ENCODE results near the gene SFXN3.

The SFXN3 gene

DNA sequence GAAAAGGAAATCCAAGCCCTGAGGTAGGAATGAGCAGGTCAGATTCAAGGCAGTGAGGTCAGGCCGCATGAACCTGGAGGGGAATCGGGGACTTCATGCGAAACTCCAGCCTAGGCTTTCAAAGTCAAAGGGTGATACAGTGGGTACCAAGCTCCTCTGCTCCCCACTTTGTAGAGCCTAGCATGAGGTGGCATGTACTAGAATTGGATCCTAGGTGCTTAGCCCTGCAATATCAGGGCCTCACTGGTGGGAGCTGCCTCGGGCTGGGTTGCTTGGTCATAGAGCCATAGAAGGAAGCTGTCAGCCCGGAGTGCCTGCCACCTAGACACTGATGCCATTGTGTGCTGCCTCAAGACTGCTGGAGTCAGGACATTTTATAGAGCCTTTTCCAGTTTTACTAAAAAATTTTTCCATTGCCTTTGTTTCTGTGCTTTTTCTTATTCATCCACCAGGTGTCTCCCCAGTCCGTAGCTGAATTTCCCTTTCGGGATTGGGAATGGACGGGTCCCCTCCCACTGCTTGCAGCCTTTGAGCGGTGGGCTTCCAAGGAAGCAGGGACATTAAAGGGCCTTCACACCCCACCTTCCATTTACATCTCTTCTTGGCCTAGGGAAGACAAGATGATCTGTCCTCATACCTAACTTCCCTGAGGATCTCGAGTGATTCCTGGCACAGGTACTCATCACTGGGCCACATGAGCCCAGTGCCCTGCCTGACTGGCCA lies 36.9 kb upstream of the SFXN3 start:
- H3K9me3 ChIP-seq (ENCODE audit: low read length), result no peaks in the 10 kb centered on the region
- peaks cover 15% of the 10 kb centered on the region for H3K4me1 ChIP-seq (ENCODE audit: insufficient read depth, low read length)
- H3K27ac ChIP-seq (ENCODE audit: low read depth, low read length), result no peak overlapping the region
- no peaks in the 10 kb centered on the region for H3K27me3 ChIP-seq (ENCODE audit: control insufficient read depth in 1 of 2, insufficient read depth in 2 of 2, low read length in 2 of 2)
- H3K9ac ChIP-seq (ENCODE audit: low read length), result no peak overlapping the region
- no peak overlapping the region for H3K4me3 ChIP-seq (ENCODE audit: low read depth in 1 of 2, low read length in 2 of 2)
- H3K36me3 ChIP-seq (ENCODE audit: insufficient read depth, low read length), result peaks cover 31% of the 10 kb centered on the region

DNA sequence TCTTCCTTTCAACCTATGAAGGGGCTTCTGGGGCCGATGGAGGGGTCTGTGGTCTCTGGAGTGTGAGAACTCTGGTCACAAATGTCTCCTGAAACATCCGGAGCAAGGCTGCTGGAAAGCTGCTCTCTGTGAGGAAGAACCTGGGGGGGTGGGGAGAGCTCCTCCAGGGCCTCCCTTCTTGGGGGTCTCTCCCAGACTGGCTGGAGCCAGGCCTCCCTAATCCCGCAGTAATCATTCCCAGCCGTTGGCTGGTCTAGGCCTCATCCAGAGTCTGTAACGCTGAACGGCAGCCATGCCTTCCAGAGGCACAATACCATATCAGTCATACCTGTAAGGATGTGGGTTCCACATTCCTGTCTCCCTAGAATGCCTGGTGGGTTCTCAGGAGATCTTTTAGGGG lies 35.9 kb upstream of the SFXN3 start:
- no peaks in the 10 kb centered on the region for H3K9me3 ChIP-seq (ENCODE audit: low read length)
- no peaks in the 10 kb centered on the region for H3K27me3 ChIP-seq (ENCODE audit: control insufficient read depth in 1 of 2, insufficient read depth in 2 of 2, low read length in 2 of 2)
- peaks cover 23% of the 10 kb centered on the region for H3K36me3 ChIP-seq (ENCODE audit: insufficient read depth, low read length)
- H3K4me1 ChIP-seq (ENCODE audit: insufficient read depth, low read length), result peaks cover 10% of the 10 kb centered on the region
- H3K4me3 ChIP-seq (ENCODE audit: low read depth in 1 of 2, low read length in 2 of 2), result no peak overlapping the region
- no peak overlapping the region for H3K27ac ChIP-seq (ENCODE audit: low read depth, low read length)
- no peak overlapping the region for H3K9ac ChIP-seq (ENCODE audit: low read length)

GRCh38 chr10:100996678-100997359 lies 34.2 kb upstream of the SFXN3 start:
- Histone ChIP-seq H3K36me3 (ENCODE audit: insufficient read depth, low read length) (peaks cover 10% of the 10 kb centered on the region), H3K9me3 (ENCODE audit: low read length) (no peaks in the 10 kb centered on the region), H3K27me3 (ENCODE audit: control insufficient read depth in 1 of 2, insufficient read depth in 2 of 2, low read length in 2 of 2) (no peaks in the 10 kb centered on the region), H3K27ac (ENCODE audit: low read depth, low read length) (peak overlapping the region; percentile 98), H3K4me1 (ENCODE audit: insufficient read depth, low read length) (peaks cover 24% of the 10 kb centered on the region), H3K4me3 (ENCODE audit: low read depth in 1 of 2, low read length in 2 of 2) (peak overlapping the region; percentile 68 to 90), H3K9ac (ENCODE audit: low read length) (no peak overlapping the region)

DNA sequence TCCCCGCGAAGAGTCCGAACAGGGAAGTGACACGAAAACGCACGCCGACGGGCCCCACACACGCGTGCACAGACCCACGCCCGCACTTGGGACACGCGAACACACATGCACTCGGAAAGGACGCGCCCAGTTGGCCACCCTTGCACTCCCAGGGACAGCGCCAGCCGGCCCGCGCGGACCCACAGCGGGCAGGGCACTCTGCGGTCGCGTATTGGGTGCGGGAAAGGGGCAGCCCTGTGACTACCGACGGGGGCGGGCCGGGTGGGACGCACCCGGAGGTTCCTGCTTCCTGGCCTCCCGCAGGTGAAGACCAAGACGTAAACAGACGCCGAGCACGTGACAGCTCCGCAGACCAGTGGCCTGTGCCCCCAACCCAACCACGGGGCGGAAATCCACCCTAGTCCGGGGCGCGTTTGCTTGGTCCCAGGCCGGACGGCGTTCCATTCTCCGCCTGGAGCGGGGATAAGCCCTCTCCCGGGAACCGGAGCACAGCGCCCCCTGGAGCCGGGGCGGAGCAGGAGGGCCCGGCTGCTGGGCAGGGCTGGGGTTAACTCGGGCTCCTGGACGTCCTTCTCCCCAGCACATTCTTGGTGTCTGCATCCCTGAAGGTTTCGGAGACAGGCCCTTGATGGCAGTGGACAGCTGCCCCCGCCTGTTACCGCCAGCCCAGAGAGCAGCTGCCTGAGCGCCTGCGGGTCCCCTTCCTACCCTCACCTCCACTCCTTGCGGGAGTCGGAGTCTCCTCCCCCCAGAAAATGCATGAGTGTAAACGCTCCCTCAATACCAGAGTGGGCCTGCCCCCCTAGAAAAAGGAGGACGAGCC lies 33.5 kb upstream of the SFXN3 start:
- peak overlapping the region; percentile 98 for H3K27ac ChIP-seq (ENCODE audit: low read depth, low read length)
- H3K9me3 ChIP-seq (ENCODE audit: low read length), result no peaks in the 10 kb centered on the region
- H3K27me3 ChIP-seq (ENCODE audit: control insufficient read depth in 1 of 2, insufficient read depth in 2 of 2, low read length in 2 of 2), result no peaks in the 10 kb centered on the region
- H3K4me1 ChIP-seq (ENCODE audit: insufficient read depth, low read length), result peaks cover 31% of the 10 kb centered on the region
- peak overlapping the region; percentile 68 to 90 for H3K4me3 ChIP-seq (ENCODE audit: low read depth in 1 of 2, low read length in 2 of 2)
- peak overlapping the region; percentile 96 for H3K9ac ChIP-seq (ENCODE audit: low read length)
- peaks cover 10% of the 10 kb centered on the region for H3K36me3 ChIP-seq (ENCODE audit: insufficient read depth, low read length)

DNA sequence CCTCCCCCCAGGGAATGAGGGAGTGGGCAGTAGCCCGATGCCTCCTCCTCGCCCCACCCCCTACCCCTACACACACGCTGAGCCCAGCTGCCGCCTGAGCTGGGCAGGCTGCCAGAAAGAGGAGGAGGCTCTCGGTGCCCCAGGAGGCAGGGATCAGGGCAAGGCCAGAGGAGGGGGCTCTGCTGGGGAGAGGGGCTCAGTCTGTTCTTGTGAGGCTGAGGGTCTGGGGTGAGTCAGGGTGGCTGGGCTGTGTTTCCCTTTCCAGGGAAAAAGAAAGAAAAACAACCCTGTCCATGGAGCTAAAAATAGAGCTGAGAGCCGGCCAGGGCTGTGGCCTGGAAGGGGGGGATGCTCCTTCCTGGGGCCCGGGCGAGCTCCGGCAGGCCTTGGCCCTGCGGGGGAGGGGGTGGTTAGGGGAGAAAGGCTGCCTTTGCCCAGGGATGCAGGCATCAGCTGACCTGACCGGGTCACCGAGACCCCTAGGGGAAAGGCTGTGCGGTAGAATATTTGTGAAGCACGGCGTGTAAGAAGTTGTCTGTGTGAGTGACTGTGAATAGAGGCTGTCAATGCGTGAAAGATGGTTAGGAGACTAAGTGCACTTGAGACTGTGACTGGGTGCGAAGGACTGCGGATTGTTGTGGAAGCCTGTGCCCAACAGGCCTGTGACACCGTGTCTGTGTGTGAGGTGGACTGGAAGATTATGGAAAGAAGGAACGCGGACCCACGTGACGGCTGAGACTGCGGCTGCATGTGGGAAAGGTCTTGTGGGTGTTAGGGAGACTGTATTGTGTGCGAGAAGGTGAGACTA lies 32.6 kb upstream of the SFXN3 start:
- Histone ChIP-seq H3K27me3 (ENCODE audit: control insufficient read depth in 1 of 2, insufficient read depth in 2 of 2, low read length in 2 of 2) (no peaks in the 10 kb centered on the region), H3K4me1 (ENCODE audit: insufficient read depth, low read length) (peaks cover 37% of the 10 kb centered on the region), H3K36me3 (ENCODE audit: insufficient read depth, low read length) (peaks cover 15% of the 10 kb centered on the region), H3K9ac (ENCODE audit: low read length) (peak overlapping the region; percentile 96), H3K4me3 (ENCODE audit: low read depth in 1 of 2, low read length in 2 of 2) (peak overlapping the region; percentile 68 to 90), H3K27ac (ENCODE audit: low read depth, low read length) (peak overlapping the region; percentile 98), H3K9me3 (ENCODE audit: low read length) (no peaks in the 10 kb centered on the region)

- Histone ChIP-seq H3K4me1 (ENCODE audit: insufficient read depth, low read length) (peaks cover 37% of the 10 kb centered on the region), H3K9ac (ENCODE audit: low read length) (peak overlapping the region; percentile 96), H3K36me3 (ENCODE audit: insufficient read depth, low read length) (peaks cover 17% of the 10 kb centered on the region), H3K4me3 (ENCODE audit: low read depth in 1 of 2, low read length in 2 of 2) (peak overlapping the region; percentile 68 to 90), H3K9me3 (ENCODE audit: low read length) (no peaks in the 10 kb centered on the region), H3K27ac (ENCODE audit: low read depth, low read length) (peak overlapping the region; percentile 98), H3K27me3 (ENCODE audit: control insufficient read depth in 1 of 2, insufficient read depth in 2 of 2, low read length in 2 of 2) (no peaks in the 10 kb centered on the region)
Measured at GRCh38 chr10:100998991-100999741, 31.9 kb upstream of the SFXN3 start.

DNA sequence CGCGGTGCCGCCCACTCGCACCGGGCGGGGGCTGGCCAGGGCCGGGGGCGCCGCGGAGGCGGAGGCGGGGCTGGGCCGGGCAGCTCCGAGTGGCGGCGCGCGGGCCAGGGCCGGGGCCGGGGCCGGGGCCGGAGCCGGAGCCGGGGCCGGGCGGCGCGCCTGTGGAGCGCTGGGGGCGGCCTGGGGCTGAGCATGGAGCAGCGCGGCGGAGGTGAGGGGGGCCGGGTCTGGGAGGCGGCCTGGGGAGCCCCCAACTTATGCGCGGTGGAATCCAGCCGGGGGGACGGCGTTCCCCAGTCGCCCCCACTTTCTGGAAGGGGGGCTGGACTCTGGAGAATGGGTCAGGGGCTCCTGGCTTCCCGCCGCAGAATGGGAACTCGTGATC lies 31.3 kb upstream of the SFXN3 start, which contains the start of gene LZTS2:
Gene LZTS2 (plus strand): TSS at position 67 of the 385 bp plus-strand sequence. CDS start 2,731 bp downstream, outside the sequence.
- Histone ChIP-seq H3K9me3 (ENCODE audit: low read length) (no peaks in the 10 kb centered on the region), H3K9ac (ENCODE audit: low read length) (peak within 1 kb of the TSS; percentile 96), H3K36me3 (ENCODE audit: insufficient read depth, low read length) (peaks cover 20% of the 10 kb centered on the region), H3K4me1 (ENCODE audit: insufficient read depth, low read length) (peaks cover 37% of the 10 kb centered on the region), H3K4me3 (ENCODE audit: low read depth in 1 of 2, low read length in 2 of 2) (peak within 1 kb of the TSS; percentile 79 to 90), H3K27ac (ENCODE audit: low read depth, low read length) (peak within 1 kb of the TSS; percentile 98), H3K27me3 (ENCODE audit: control insufficient read depth in 1 of 2, insufficient read depth in 2 of 2, low read length in 2 of 2) (no peaks in the 10 kb centered on the region)

DNA sequence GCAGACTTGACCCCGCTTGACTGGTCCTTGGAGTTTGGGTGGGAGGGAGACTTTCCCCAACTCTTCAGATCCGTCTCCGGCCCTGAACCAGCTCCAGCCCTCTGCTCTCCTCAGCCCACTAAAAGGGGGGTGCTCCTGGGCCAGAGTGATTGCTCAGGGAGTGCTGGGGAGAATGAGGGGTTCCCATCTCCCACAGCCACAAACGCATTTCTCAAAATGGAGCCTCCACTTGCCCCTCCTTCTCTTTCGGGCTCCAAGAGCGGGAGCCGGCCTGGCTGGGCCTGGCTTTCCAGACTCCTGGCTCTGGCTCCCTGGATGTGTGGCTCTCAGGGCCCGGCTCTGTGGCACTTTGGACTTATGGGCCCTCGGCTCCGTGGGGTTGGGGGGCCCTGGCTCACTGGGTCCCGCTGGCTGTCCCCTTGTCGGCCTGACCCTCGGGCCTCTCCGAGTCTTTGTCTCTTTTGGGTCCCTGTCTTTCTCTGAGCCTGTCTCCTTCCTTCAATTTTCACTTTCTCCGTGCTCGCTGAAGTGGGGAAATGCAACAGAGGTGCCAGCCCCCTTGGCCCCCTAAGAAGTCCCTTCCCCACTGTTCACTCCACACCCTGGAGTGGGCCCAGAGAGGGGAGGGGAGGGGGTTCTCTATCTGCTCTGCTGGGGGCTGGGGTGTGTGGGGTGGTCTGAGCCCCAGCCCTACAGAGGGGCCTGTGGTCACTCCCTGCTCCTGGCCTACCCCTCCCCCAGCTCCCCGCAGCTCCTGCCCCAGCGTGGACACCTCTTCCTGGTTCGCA lies 30.7 kb upstream of the SFXN3 start:
- H3K36me3 ChIP-seq (ENCODE audit: insufficient read depth, low read length), result peaks cover 22% of the 10 kb centered on the region
- H3K27me3 ChIP-seq (ENCODE audit: control insufficient read depth in 1 of 2, insufficient read depth in 2 of 2, low read length in 2 of 2), result no peaks in the 10 kb centered on the region
- H3K4me3 ChIP-seq (ENCODE audit: low read depth in 1 of 2, low read length in 2 of 2), result peak overlapping the region; percentile 56 to 79
- no peaks in the 10 kb centered on the region for H3K9me3 ChIP-seq (ENCODE audit: low read length)
- H3K9ac ChIP-seq (ENCODE audit: low read length), result peak overlapping the region; percentile 94
- H3K4me1 ChIP-seq (ENCODE audit: insufficient read depth, low read length), result peaks cover 37% of the 10 kb centered on the region
- peak overlapping the region; percentile 65 for H3K27ac ChIP-seq (ENCODE audit: low read depth, low read length)

DNA sequence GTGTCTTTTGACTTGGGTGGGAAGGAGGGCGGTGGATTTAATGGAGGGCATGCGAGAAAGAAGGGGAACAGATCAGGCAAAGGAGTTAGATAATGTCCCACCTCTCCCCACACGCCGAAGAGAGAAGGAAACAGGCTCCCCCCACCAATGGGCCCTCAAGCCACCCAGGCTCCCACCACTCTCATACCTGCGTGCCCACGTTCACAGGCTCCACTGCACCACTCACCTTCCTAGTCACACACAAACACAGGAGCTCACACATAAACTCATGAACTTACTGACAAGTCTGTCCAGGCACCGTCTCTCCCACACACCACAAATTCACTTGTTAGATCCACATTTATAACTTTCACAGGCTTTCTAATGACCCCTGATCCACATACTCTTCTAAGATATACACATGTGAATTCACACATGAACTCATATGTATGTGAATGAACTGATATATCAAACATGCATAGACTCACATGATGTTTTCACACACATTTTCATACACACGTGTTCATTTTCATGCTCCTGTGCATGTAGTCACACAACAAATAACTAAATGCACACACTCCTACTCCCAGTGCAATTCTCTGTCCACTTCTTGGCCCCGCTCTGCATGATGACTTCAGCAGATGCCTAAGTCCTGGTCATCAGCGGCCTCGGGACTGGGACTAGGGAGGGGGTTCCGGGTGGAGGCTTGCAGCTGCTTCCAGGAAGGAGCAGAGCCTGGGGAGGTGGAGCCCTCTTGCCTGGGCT lies 29.9 kb upstream of the SFXN3 start:
- H3K27me3 ChIP-seq (ENCODE audit: control insufficient read depth in 1 of 2, insufficient read depth in 2 of 2, low read length in 2 of 2), result no peaks in the 10 kb centered on the region
- H3K4me1 ChIP-seq (ENCODE audit: insufficient read depth, low read length), result peaks cover 37% of the 10 kb centered on the region
- peak overlapping the region; percentile 65 for H3K27ac ChIP-seq (ENCODE audit: low read depth, low read length)
- H3K36me3 ChIP-seq (ENCODE audit: insufficient read depth, low read length), result peaks cover 30% of the 10 kb centered on the region
- no peaks in the 10 kb centered on the region for H3K9me3 ChIP-seq (ENCODE audit: low read length)
- H3K9ac ChIP-seq (ENCODE audit: low read length), result peak overlapping the region; percentile 94
- H3K4me3 ChIP-seq (ENCODE audit: low read depth in 1 of 2, low read length in 2 of 2), result peak overlapping the region; percentile 56 to 79
